Urothelium cell line (cell line): ENCODE results near the gene CABP4.
A peak's percentile ranks its signal among the peaks of the same experiment; 100 is the strongest.

Experiments
- DNase-seq: peaks from one replicate; pipeline ENCODE4 v3.0.0; 2011; ENCODE audit warnings: low spot score, mixed read lengths
- FAIRE-seq: peaks from 2 replicates; lab custom pipeline; 2011; peaks lifted over from hg19 to GRCh38; lab: Jason Lieb, UNC

The CABP4 gene

GRCh38 chr11:67505605-67506396, 50.6 kb downstream of the CABP4 start:
- DNase-seq (peak; percentile 89), FAIRE-seq (peak; percentile 83)

DNA sequence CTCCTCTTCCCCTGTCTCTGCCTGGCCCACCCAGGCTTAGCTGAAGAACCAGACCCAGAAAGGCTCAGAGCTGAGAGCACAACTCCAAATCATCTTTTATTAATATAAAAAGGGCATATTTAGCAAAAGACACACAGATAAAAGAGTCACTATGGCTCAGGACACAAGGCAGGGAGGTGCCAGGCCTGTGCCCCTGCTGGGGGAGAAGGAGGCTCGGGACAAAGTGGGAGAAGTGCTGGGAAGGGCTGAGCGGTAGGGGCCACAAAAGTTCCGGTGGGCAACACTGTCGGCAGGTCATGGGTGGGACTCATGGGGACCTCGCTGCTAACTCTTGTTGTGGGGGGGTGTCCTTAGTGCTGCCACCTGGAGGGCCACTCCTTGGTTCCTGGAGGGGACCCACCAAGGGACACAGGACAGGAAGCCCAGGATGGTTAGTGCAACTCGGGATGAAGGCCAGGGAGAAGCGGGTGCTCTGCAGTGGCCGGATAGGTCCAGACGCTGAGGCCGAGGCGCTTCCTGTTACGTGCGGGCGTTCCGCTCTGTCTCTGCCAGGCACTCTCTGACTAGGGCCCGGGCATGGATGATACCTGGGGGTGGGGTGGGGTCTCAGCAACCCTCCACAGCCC, 51.4 kb downstream of the CABP4 start:
- FAIRE-seq (no peak), DNase-seq (no peak)

DNA sequence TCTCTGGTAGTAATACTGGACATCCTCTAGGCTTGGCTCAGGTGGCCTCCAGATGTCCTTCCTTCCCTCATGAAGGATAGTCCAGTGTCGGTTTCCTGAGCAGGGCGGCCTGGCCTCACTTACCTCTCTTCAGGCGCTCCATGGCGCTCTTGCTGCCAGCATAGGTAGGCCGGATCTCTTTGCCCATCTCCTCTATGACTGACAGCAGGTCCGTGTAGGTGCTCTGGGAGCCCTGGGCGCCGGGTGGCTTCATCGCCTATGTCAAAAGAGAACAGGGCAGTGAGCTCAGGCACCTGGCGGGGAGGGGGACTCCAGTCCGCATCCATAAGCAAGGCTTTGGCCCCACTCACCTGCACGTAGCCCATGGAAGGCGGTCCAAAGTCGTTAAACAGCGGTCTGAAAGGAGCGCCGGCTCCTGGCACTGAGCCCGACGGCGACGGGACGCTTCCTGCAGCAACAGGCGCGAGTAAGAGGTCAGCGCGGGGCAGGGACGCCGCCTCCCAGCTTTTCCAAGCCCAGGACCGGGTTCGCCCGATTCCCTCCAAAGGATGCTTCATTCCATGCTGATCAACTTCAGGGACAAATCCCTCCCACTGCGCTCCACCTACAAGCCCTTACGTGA, 52.2 kb downstream of the CABP4 start:
- peak; percentile 67 for FAIRE-seq
- no peak for DNase-seq

- peak; percentile 75 for FAIRE-seq
- peak; percentile 99 for DNase-seq
Measured at GRCh38 chr11:67507864-67508485, 52.8 kb downstream of the CABP4 start, which contains the start of gene CDK2AP2. Gene CDK2AP2 (minus strand): TSS chr11:67508162. CDS start chr11:67508082, 80 bp downstream.

DNA sequence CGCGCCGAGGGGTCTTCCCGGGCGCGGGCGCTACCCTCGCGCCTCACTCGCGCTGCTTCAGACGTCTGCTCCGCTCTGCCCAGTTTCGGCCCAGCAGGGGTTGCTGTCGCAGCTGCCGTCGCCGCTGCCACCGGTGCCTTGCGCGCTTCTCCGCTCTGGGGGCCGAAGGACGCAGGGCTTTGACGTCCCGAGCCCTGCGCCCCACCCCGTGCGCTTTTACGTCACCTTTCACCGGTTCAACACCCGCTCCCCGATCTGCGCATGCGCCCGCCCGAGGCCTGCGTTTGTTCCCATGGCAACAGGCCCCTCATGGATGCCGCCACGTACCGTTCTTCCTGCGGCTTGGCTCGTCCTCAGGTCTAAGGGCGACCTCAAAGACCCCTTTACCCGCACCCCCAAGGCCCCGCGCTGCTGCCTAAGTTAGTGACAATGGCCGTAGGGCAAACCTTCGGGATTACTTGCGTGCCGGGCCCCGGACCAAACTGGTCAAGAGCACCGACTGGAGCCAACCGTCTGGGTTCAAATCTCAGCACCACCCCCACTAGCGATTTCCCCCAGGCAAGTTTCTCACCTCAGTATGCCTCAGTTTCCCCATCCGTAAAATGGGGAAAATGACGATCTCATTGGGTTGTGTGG, 53.5 kb downstream of the CABP4 start:
- FAIRE-seq (peak; percentile 86), DNase-seq (peak; percentile 99)

DNA sequence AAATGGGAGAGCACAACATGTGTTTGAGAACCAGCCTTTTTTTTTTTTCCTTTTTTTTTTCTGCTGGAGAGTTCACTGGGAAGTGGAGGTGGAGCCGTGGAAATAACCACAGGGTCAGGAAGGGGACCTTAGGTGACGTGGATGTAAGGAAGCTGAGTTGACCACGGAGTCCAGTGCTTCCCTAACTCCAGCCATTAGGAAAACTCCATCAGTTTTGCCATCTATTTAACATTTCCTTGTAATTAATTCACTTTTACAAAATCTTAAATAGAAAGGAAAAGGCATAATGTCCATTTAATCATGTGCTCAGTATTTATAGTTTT, 54.8 kb downstream of the CABP4 start:
- FAIRE-seq (no peak), DNase-seq (no peak)
